ENCODE measurements around the gene PTCRA.

- TF ChIP-seq, protein P1, sequence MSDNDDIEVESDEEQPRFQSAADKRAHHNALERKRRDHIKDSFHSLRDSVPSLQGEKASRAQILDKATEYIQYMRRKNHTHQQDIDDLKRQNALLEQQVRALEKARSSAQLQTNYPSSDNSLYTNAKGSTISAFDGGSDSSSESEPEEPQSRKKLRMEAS (IDR thresholded peaks at IDR 0.05) = no peak
- TF ChIP-seq MYC (IDR thresholded peaks at IDR 0.05; ENCODE audit: borderline replicate concordance, low read length) (no peak), MAFK (IDR thresholded peaks at IDR 0.05; ENCODE audit: partially characterized antibody) (no peak), REST (IDR thresholded peaks at IDR 0.05) (no peak), ESRRA (IDR thresholded peaks at IDR 0.05; ENCODE audit: borderline replicate concordance, low read length) (no peak), RCOR1 (IDR thresholded peaks at IDR 0.05; ENCODE audit: low read depth, low read length) (no peak)
- TF ChIP-seq, protein P2, sequence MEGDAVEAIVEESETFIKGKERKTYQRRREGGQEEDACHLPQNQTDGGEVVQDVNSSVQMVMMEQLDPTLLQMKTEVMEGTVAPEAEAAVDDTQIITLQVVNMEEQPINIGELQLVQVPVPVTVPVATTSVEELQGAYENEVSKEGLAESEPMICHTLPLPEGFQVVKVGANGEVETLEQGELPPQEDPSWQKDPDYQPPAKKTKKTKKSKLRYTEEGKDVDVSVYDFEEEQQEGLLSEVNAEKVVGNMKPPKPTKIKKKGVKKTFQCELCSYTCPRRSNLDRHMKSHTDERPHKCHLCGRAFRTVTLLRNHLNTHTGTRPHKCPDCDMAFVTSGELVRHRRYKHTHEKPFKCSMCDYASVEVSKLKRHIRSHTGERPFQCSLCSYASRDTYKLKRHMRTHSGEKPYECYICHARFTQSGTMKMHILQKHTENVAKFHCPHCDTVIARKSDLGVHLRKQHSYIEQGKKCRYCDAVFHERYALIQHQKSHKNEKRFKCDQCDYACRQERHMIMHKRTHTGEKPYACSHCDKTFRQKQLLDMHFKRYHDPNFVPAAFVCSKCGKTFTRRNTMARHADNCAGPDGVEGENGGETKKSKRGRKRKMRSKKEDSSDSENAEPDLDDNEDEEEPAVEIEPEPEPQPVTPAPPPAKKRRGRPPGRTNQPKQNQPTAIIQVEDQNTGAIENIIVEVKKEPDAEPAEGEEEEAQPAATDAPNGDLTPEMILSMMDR (IDR thresholded peaks at IDR 0.05) = no peak
Measured at GRCh38 chr6:42921801-42922200, 5.9 kb downstream of the PTCRA start.
